ENCODE data around the gene GRAMD4.

The GRAMD4 gene

DNA sequence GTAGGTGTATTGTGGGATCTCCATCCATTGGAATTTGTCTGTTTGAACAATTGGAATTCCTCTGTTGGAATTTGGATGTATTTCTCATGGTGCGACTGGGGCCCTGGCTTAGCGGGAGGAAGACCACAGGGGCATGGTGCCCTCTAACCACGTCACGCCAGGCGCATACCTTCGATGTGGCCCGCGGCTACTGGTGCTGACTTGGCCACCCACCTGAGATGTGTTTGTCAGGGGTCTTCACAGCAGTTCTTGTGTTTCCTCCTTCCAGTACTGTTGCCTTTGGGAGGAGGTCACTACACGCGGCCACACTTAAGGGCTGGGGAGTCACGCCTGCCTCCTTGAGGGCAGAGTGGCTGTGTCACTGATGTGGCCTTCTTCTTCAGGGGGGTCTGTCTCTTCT lies 36.6 kb upstream of the GRAMD4 start:
- DNase-seq: no peak

DNA sequence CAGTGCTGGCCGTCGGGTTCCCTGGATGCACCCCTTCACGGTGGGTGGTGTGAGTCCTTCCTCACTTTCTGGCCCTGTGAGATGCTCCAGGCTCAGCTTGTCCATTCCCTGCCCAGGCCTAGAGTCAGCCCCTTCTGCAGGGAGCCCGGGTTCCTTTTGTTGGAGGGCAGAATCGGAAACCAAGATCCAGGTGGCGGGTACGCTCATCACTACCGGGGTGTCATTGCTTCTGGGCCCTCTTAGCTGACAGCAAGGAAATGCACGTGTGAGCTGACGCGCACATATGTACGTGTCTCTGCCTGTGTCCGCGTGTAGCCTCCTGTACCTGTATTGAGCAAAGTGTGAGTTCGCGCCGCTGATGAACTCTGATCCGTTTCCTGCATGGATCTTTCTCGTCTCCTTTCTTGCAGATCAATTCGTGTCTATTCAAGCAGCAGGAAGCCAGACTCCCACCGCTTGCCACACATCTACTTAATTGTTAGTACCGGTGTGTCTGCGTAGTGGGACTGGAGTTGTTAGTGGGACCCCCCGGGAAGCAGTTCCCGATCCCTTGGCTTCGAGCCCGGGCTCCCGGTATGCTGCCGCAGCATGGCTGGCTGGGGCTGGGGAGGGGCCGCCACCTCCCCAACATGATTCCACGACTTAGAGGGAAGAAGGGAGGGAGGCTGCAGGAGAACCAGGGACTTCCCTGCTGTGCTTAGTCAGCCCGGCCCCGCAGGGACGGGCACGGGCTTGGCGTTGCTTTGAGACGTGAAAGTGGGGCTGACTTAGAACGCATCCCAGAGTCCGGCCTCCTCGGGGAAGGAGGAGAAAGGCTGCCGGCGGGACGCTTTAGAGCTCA lies 35.9 kb upstream of the GRAMD4 start:
- no peak for DNase-seq

- no peak for DNase-seq
Observed at GRCh38 chr22:46585340-46586122, 34.7 kb upstream of the GRAMD4 start.

GRCh38 chr22:46586123-46586519 lies 34.1 kb upstream of the GRAMD4 start:
- DNase-seq: no peak

DNA sequence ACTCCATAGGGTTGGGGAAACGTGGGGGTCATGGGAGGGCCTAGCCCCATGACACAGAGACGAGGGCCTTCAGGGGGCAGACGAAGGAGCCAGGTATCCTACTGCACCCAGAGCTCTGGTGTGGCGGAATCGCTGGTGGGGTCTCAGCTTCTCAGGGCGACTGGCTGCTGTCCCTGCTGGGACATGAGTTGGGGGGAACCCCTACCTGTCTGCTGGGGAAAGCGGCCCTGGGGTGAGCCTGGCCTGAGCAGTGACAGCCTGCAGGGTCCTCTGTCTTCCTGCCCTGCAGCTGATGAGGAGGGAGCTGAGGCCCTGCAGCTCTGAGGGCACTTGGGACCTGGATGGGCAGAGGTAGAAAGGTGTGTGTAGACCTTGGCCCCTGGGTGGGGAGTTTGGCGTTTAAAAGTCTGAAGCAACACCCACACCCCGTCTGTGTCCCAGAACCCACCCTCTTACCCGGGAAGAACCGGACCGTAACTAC lies 33.6 kb upstream of the GRAMD4 start:
- no peak for DNase-seq

DNA sequence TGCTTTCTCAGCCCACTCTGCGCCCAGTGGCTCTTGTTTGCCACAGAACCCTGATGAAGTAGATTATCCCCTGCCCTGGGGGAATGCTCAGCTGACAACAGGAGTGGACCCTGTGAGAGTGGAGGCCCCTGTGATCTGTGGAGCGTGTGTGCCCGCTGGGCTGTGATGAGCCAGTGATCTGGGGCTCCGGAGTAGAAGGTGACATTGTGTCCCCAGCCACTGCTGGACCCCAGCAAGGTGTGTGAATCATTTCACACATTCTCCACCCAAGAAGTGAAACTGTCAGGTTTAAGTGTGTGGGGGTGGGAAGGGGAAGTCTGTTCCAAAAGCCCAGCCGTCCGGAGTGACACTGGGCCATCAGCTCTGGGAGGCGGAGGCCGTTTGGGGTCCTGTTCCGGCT lies 33.1 kb upstream of the GRAMD4 start:
- no peak for DNase-seq

DNA sequence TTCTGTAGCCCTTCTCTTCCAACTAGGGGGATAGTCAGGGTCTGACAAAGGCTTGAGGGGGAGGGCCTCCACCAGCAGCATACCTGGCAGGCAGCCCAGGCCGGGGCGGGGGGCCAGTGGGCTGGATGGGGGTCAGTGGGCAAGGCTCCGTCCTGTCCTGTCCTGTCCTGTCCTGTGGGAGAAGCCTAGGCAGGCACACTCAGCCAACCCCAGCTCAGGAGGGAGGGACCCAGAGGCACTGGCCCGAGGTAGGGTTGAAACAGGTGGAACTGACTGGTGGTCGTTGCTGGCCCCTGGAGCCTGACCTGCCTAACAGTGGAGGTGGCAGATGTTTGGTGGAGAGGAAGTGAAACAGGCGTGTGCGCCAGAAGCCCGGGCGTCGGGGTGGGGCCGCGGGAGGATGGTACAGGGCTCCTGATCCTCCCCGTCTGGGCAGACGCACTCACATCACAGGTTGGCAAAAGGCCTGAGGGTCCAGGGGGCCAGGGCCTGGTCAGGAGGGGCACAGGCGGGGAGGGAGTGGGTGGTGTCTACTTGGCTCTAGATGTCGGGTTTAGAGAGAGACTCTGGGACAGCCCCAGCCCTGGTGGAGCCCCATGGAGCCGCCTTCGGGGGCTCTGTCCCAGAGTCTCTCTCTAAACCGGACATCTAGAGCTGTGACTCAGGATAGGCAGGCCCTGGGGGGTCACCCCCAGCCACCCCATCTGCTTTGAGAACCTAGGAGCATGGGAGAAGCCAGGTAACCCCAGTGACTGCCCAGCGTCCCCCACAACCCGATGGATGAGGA lies 32.5 kb upstream of the GRAMD4 start:
- DNase-seq: no peak

- DNase-seq: no peak
Observed at GRCh38 chr22:46588279-46589140, 31.7 kb upstream of the GRAMD4 start.

- DNase-seq: no peak
Observed at GRCh38 chr22:46589141-46589748, 30.9 kb upstream of the GRAMD4 start.

DNA sequence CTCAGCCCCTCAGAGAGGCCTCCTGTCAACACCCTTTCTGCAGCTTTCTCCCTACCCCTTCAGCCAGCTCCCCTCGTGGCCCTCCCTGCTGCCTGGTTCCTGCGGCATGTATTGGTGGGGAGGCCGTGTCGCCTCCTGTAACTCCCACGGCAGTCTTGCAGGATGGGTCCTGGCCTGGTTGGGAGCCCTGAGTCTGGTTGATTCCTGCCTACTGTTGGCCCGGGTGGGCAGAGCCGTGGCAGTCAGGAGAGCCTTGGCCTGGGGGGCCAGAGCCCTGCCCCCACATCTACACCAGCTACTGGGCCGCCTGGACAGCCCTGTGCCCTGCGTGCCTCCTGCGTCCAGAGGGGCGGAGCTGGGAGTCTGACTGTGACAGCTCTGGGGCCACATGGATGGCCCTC lies 30.3 kb upstream of the GRAMD4 start:
- no peak for DNase-seq

DNA sequence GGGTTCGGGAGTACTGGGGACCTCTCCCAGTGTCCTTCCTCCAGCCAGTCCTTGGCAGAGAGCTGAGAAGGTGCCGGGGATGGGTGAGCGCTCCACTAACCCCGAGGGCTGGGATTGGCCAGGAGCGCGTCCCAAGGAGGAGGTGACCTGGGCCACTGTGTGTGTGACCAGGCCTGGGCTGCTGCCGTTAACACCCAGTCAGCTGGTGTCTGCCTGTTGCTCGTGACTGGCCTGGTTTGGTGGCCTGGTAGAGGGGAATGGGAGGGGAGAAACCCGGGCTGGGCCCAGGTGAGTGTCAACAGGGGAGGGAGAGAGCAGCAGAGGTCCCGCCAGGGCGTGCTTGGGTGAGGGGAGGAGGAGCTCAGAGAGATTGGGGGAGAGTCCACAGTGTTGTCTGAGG lies 29.9 kb upstream of the GRAMD4 start:
- no peak for DNase-seq

DNA sequence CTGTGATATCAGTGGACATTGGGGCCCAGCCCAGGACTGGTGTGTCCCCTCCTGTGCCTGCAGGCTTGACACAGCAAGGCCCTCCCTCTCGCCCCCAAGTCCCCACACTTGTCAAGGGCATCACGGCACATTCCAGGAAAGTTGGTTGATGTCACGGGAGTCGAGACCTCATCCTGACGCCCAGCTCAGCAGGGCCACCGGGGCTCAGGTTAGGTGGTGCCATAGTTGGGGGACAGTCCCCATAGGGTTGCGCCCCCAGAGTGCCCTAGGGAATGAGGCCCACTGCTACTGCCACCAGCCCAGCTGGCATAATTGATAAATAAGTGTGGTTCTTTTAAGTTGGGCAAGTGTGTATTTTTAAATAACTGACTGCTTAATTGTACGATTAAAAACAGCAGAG lies 28.3 kb upstream of the GRAMD4 start:
- DNase-seq: no peak

DNA sequence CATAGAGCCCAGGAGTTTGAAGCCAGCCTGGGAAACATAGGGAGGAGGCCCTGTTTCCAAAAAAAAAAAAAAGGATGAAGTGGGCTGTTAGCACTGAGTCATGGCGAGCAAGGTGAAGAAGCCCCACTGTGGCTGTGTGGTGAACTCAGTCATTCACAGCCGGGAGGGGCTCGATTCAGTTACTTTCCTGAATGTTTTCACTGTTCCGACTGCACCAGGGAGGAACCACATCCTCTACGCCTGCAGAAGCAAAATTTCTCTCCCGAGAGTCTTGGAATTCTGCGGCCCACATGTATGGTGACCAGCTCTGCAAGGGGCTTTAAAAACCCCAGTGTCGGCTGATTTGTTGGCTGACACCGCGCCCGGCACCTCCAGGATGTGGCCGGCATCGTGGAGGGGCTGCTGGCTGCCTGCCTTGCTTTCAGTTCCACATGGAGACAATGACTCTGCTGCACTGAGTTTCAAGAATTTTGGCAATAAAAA lies 27.8 kb upstream of the GRAMD4 start:
- DNase-seq: no peak

DNA sequence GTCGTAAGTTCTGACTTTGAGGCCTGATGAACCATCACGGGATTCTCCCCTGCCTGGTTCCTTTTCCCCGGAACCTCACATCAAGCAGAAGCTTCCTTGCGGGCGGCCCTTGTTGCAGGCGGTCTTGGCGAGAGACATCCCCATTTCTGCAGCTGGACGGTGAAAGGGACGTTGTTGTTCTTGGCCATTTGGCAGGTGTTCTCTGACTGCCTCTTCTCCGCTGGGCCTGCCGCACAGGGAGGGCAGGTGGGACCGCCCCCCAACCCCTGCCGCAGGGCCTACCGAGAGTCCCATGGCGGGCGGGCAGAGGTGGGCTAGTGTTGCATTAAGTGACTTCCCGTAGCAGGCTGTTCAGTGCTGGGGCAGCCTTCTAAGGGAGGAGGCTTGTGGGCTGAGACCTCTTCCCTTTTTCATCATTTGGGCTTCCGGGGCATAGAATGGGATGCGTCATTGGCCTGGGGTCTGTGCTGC lies 26.9 kb upstream of the GRAMD4 start:
- no peak for DNase-seq

DNA sequence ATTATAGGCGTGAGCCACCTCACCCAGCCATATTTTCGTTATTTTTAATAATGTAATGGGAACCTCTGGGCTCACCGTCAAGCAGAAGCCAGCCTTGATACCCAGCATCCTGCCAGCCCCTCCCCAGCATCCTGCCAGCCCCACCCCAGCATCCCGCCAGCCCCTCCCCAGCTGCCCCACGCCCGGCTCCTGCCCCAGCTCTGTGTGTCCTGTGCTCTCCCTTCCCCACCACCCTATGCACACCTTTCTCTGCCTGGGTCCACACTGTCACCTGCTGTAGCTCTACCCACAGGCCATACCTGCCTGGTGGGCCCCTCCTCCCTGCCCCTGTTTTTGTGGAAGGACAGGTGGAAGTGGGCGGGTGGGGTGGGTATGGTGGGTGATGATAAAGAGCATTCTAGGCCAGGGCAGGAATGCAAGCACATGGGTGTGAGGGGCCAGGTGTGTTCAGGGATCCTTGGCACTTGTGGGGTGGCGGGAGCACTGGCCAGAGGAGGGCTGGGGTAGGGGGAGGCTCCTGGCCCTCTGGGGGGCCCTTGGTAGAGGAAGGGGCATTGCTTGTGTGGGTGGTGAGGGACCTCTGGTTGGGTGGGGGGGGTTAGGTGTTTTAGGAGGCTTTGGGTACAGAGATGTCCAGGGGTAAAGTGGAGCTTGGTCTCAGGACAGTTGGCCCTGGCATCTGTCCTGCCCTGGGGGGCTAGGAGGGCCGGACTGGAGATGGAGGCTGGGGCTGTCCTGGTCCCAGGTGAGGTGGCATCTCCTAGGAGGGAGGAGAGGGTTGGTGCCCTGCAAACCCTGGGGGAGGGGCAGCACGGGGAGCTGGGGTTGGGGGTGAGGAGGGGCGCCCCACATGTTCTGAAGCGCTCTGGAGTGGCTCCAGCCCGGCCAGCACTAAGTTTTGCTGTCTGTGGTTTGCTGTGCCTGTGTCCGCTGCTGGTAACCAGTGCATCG lies 25.9 kb upstream of the GRAMD4 start:
- DNase-seq: no peak

- no peak for DNase-seq
Observed at GRCh38 chr22:46594947-46595298, 25.3 kb upstream of the GRAMD4 start.

DNA sequence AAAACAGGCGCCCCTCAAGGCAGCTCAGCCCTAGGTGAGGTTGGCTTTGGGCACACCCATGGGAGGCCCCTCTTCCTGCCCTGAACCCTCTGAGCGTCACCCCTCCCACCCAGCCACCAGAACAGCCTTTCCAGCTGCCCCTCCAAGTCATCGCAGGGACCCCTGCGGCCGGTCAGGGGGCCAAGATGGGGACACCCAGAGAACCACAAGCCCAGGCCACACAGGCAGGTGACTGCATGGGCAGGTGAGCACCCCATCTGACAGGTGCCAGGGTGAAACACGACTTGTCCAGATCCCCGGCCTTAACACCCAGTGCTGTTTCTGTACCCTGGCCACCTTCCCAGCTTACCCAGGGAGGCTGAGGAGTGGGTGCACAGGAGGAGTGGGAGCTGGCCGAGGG lies 24.6 kb upstream of the GRAMD4 start:
- no peak for DNase-seq

DNA sequence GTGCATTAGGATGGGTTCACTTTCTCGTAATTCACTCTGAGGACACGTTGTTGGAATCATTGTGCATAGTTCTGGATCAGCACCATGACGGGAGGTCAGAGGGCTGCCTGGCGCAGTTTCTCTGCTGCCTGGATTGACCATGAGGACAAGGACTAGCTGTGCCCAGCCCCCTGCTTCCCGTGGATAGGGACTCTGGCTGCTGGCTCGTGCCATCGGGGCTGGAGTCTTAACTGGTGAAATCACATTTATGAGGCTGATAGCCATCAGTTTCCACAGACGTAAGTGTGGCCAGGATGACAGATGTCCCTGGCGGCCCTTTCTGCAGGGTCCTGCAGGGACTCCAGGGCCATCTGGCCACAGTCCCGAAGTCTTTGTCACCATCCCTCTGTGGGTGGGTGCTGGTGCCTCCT lies 24.1 kb upstream of the GRAMD4 start:
- DNase-seq: no peak

DNA sequence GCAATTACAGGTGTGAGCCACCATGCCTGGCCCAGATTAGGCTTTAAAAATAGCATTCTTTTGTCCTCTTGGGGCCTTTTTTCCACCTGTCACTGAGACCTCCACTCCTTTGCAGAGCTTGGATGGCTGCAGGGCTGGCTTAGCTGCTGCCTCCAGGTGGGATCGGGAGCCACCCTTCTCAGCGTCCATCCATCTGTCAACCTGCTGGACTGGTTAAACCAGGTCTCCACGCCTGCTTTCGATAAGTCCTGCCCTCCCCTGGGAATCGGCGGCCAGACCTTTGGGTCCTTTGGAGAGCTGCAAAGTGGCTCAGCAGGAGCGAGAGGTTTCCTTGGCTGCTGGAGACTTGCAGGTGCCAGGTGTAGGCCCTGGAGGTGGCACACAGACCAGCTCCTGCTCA lies 23.4 kb upstream of the GRAMD4 start:
- DNase-seq: peak; percentile 85

DNA sequence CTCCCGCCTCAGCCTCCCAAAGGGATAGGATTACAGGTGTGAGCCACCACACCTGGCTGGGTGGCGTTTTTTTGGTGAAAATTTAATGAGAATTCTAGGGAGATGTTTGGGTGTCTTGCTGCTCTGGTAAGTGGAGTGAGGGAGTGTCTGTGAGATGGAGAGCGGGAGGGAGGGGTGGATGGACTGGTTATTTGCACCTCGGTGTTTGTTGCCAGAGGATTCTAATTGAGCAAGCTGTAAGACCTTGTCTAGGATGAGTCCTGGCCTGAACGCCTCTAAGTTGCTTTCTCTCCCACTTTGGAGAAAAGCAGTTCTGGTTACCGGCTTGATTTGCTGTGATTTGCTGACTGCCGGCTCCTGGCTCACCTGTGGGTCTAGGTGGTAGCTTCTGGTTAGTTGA lies 22.0 kb upstream of the GRAMD4 start:
- no peak for DNase-seq
